Upper lobe of left lung (tissue), 4 donors: Measurements from ENCODE around the gene TRAPPC2.

Source experiments
- CTCF ChIP-seq, 6 experiments: fragments of 450-650 bp in 4 of 6; fragments of 200-600 bp in 2 of 6; sonication (generic) in 2 of 6; IDR thresholded peaks; one replicate each; pipeline ENCODE4 v1.5.1; 2016 to 2019; ENCODE audit warnings: antibody characterized with exemption in 6 of 6
- EP300 ChIP-seq, 4 donors: sonication (generic); formaldehyde crosslinking; IDR thresholded peaks; one replicate each; pipeline ENCODE4 v1.5.1; 2017; ENCODE audit warnings: antibody characterized with exemption in 4 of 4, control low read depth in 2 of 4
- POLR2A ChIP-seq, 4 donors: fragments of 450-650 bp; IDR thresholded peaks; one replicate each; pipeline ENCODE4 v1.5.1; 2016 to 2017; ENCODE audit warnings: antibody characterized with exemption in 4 of 4, mild to moderate bottlenecking in 2 of 4
- POLR2AphosphoS5 ChIP-seq, 2 donors: sonication (generic); formaldehyde crosslinking; IDR thresholded peaks; one replicate each; pipeline ENCODE4 v1.5.1; 2017; ENCODE audit warnings: antibody characterized with exemption in 2 of 2

DNA sequence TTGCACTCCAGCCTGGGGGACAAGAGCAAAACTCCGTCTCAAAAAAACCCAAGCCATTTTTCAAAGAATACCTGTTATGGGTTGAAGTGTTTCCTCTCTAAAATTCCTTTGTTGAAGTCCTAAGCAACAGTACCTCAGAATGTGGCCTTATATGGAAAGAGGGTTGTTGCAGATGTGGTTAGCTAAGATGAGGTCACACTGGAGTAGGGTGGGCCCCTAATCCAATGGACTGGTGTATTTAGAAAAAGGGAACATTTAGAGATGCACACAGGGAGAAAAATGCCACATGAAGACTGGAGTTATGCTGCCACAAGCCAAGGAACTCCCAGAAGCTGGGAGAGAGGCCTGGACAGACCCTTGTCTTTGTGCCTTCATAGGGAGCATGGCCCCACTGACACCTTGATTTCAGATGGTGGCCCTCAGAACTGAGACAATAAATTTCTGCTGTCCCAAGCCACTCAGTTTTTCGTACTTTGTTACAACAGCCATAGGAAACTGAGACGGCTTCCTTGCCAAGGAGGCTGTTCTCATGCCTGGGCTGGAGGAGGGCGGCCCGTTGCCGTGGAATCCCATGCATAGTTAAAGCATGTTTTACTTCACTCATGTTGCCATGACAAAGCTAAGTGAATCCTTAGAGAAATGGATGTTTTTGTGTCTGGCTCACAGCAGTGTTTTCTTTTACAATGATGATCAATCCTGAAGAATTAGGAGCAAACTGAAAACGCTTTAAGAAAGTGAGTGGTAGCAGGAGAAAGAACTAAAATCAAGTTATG, 16.5 kb downstream of the TRAPPC2 start:
- TF ChIP-seq CTCF (IDR thresholded peaks at IDR 0.05), result no peak
- no peak for TF ChIP-seq EP300 (IDR thresholded peaks at IDR 0.05)
- TF ChIP-seq POLR2A (IDR thresholded peaks at IDR 0.05), result no peak
- no peak for TF ChIP-seq POLR2AphosphoS5 (IDR thresholded peaks at IDR 0.05)
